Astrocyte (in vitro differentiated cells and primary cell): ENCODE results near the gene PLPP4. TPM values are rescaled to one million over a fixed set of nuclear protein-coding genes. Genes with fewer than 3 reads are reported as not detected.

Experiments
- DNase-seq: peaks from one replicate; pipeline ENCODE4 v3.0.0-alpha.2; 2010; ENCODE audit warnings: low read depth
- FAIRE-seq: peaks from 2 replicates; lab custom pipeline; 2011; peaks lifted over from hg19 to GRCh38; lab: Jason Lieb, UNC
- H2AFZ ChIP-seq: 2 replicates; pipeline ENCODE4 v1.6.0; 2012; ENCODE audit warnings: low read depth, low read length, inconsistent platforms
- H3K27ac ChIP-seq: 2 replicates; pipeline ENCODE4 v1.5.1; 2011; ENCODE audit warnings: low read depth, low read length, inconsistent platforms
- H3K27me3 ChIP-seq: 2 replicates; pipeline ENCODE4 v1.6.0; 2011; ENCODE audit warnings: low read length, inconsistent platforms; ENCODE audit not compliant: insufficient read depth
- H3K36me3 ChIP-seq: 2 replicates; pipeline ENCODE4 v1.5.1; 2011; ENCODE audit warnings: low read length, inconsistent platforms; ENCODE audit not compliant: insufficient read depth
- H3K4me1 ChIP-seq: 2 replicates; pipeline ENCODE4 v1.5.1; 2011; ENCODE audit warnings: low read length, inconsistent platforms; ENCODE audit not compliant: insufficient read depth
- H3K4me2 ChIP-seq: 2 replicates; pipeline ENCODE4 v1.6.0; 2012; ENCODE audit warnings: low read length, inconsistent platforms
- H3K4me3 ChIP-seq: 2 replicates; pipeline ENCODE4 v1.5.1; 2011; ENCODE audit warnings: low read depth, mild to moderate bottlenecking, low read length, inconsistent platforms; ENCODE audit not compliant: insufficient read depth
- H3K79me2 ChIP-seq: 2 replicates; pipeline ENCODE4 v1.6.0; 2012; ENCODE audit warnings: mild to moderate bottlenecking, low read length, inconsistent platforms; ENCODE audit not compliant: insufficient read depth
- H3K9ac ChIP-seq: 2 replicates; pipeline ENCODE4 v1.6.0; 2012; ENCODE audit warnings: mild to moderate bottlenecking, low read length, inconsistent platforms
- H3K9me3 ChIP-seq: 2 replicates; pipeline ENCODE4 v1.5.1; 2012; ENCODE audit warnings: low read depth, mild to moderate bottlenecking, low read length, inconsistent platforms; ENCODE audit not compliant: insufficient read depth
- H4K20me1 ChIP-seq: 2 replicates; pipeline ENCODE4 v1.6.0; 2012; ENCODE audit warnings: low read length, inconsistent platforms; ENCODE audit not compliant: insufficient read depth
- H3K27ac Mint-ChIP-seq: one replicate; pipeline ENCODE4 v1.8.0; 2021; ENCODE audit warnings: mild to moderate bottlenecking, mixed read lengths; ENCODE audit not compliant: unreplicated experiment
- H3K27me3 Mint-ChIP-seq: one replicate; pipeline ENCODE4 v1.8.0; 2021; ENCODE audit warnings: low read depth, mixed read lengths; ENCODE audit not compliant: unreplicated experiment
- H3K36me3 Mint-ChIP-seq: one replicate; pipeline ENCODE4 v1.8.0; 2021; ENCODE audit warnings: low read depth, mixed read lengths; ENCODE audit not compliant: unreplicated experiment
- H3K4me1 Mint-ChIP-seq: one replicate; pipeline ENCODE4 v1.8.0; 2021; ENCODE audit warnings: low read depth, mixed read lengths; ENCODE audit not compliant: unreplicated experiment
- H3K4me3 Mint-ChIP-seq: one replicate; pipeline ENCODE4 v1.8.0; 2021; ENCODE audit warnings: mild to moderate bottlenecking, moderate library complexity, mixed read lengths; ENCODE audit not compliant: unreplicated experiment
- H3K9me3 Mint-ChIP-seq: one replicate; pipeline ENCODE4 v1.8.0; 2021; ENCODE audit warnings: mild to moderate bottlenecking, mixed read lengths; ENCODE audit not compliant: unreplicated experiment
- EZH2 ChIP-seq: IDR thresholded peaks from 2 replicates; pipeline ENCODE4 v1.6.1; 2012; ENCODE audit warnings: mild to moderate bottlenecking, low read length, inconsistent platforms; ENCODE audit not compliant: insufficient read depth
- total RNA-seq: library from RNA; stranded (reverse); gene quantifications from 2 replicates; pipeline ENCODE4 v1.2.1, GENCODE V29; 2021
- TF ChIP-seq, protein P1 (sequence below): IDR thresholded peaks from 2 replicates; pipeline ENCODE4 v1.5.1; 2011; ENCODE audit warnings: low read depth, mild to moderate bottlenecking, inconsistent platforms, low read length, moderate library complexity; ENCODE audit not compliant: insufficient read depth

Gene PLPP4
- total RNA-seq, 1 donor from 2014 or later: 44.1 TPM

DNA sequence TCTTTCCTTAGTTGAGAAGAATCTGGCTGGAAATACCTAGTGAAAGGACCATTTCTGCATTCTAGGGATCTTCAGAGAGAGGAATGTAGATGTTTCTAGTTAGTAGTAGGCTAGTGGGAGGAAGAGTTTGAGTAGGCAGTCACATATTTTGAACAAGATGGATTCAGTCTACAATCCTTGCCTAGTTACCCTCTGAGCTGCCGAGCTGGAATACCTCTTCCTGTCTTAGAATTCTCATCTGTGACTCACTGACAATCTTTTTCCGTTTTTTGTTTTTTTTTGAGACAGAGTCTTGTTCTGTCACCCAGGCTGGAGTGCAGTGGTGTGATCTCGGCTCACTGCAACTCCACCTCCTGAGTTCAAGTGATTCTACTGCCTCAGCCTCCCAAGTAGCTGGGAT lies 30.7 kb upstream of the PLPP4 start:
- peak overlapping the region; percentile 71 for H3K27ac Mint-ChIP-seq
- H3K9me3 ChIP-seq: no peaks in the 10 kb centered on the region
- no peak overlapping the region for H2AFZ ChIP-seq
- H3K27me3 ChIP-seq: no peaks in the 10 kb centered on the region
- FAIRE-seq (no peak), DNase-seq (peak; percentile 84)
- H3K27ac ChIP-seq: peak overlapping the region; percentile 59
- no peak overlapping the region for H3K4me3 ChIP-seq
- peaks cover 2% of the 10 kb centered on the region for H3K9me3 Mint-ChIP-seq
- H3K4me1 ChIP-seq: peaks cover 41% of the 10 kb centered on the region
- H3K9ac ChIP-seq: peak overlapping the region; percentile 20
- H3K4me2 ChIP-seq: peak overlapping the region; percentile 36
- H4K20me1 ChIP-seq: no peaks in the 10 kb centered on the region
- H3K79me2 ChIP-seq: no peaks in the 10 kb centered on the region
- H3K27me3 Mint-ChIP-seq: peaks cover 2% of the 10 kb centered on the region
- H3K36me3 Mint-ChIP-seq: no peaks in the 10 kb centered on the region
- H3K36me3 ChIP-seq: no peaks in the 10 kb centered on the region
- no peak for TF ChIP-seq EZH2
- H3K4me3 Mint-ChIP-seq: no peak overlapping the region
- peaks cover 40% of the 10 kb centered on the region for H3K4me1 Mint-ChIP-seq

DNA sequence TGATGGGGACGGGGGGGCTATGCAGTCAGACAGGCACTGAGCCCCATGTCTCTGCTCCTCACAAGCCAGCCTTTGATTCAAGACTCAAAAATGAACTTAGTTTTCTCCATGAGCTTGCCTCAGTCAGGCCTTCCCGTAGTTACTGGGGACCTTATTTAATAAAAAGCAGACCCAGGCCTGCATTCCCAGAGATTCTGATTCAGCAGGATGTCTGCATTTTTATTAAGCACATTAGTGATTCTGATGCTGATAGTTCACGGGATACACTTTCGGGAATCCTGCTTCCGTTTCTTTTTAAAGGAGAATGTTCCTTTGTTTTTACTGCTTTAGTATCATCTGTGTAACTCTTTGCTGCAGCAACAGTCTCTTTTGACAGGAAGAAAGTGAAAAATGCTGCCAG lies 28.3 kb upstream of the PLPP4 start:
- no peaks in the 10 kb centered on the region for H3K36me3 ChIP-seq
- Mint-ChIP-seq H3K27me3 (peaks cover 18% of the 10 kb centered on the region), H3K4me1 (peaks cover 22% of the 10 kb centered on the region), H3K27ac (no peak overlapping the region), H3K36me3 (no peaks in the 10 kb centered on the region), H3K9me3 (peaks cover 4% of the 10 kb centered on the region), H3K4me3 (no peak overlapping the region)
- peaks cover 20% of the 10 kb centered on the region for H3K4me1 ChIP-seq
- no peaks in the 10 kb centered on the region for H4K20me1 ChIP-seq
- TF ChIP-seq EZH2: no peak
- TF ChIP-seq, protein P1, sequence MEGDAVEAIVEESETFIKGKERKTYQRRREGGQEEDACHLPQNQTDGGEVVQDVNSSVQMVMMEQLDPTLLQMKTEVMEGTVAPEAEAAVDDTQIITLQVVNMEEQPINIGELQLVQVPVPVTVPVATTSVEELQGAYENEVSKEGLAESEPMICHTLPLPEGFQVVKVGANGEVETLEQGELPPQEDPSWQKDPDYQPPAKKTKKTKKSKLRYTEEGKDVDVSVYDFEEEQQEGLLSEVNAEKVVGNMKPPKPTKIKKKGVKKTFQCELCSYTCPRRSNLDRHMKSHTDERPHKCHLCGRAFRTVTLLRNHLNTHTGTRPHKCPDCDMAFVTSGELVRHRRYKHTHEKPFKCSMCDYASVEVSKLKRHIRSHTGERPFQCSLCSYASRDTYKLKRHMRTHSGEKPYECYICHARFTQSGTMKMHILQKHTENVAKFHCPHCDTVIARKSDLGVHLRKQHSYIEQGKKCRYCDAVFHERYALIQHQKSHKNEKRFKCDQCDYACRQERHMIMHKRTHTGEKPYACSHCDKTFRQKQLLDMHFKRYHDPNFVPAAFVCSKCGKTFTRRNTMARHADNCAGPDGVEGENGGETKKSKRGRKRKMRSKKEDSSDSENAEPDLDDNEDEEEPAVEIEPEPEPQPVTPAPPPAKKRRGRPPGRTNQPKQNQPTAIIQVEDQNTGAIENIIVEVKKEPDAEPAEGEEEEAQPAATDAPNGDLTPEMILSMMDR: no peak
- H2AFZ ChIP-seq: peak overlapping the region; percentile 68
- H3K4me2 ChIP-seq: peak overlapping the region; percentile 54
- FAIRE-seq (no peak), DNase-seq (peak; percentile 65)
- H3K9me3 ChIP-seq: no peaks in the 10 kb centered on the region
- no peaks in the 10 kb centered on the region for H3K79me2 ChIP-seq
- peak overlapping the region; percentile 13 for H3K27ac ChIP-seq
- H3K9ac ChIP-seq: peak overlapping the region; percentile 20
- no peaks in the 10 kb centered on the region for H3K27me3 ChIP-seq
- H3K4me3 ChIP-seq: no peak overlapping the region

DNA sequence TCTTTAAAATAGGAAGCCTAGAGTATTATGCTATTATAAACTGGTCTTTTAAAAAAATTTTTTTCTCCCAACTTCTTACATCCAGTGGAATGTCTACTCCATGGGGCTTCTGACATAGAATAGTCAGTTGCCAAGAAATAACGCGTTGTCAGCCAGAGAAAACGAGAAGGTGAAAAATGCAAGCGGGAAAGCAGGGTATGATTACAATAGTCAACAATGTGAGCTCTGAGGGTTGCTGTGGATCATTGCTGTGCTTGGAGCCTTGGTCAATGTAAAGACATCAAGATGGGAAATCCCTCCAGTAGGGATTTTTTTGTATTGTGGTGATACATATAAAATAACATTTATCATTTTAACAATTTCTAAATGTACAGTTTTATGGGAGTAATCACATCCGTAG lies 27.6 kb upstream of the PLPP4 start:
- Histone ChIP-seq H2AFZ (no peak overlapping the region), H3K9me3 (no peaks in the 10 kb centered on the region), H3K27me3 (no peaks in the 10 kb centered on the region), H3K9ac (no peak overlapping the region), H3K79me2 (no peaks in the 10 kb centered on the region), H3K4me1 (peaks cover 15% of the 10 kb centered on the region), H3K36me3 (no peaks in the 10 kb centered on the region), H4K20me1 (no peaks in the 10 kb centered on the region), H3K4me2 (no peak overlapping the region), H3K4me3 (no peak overlapping the region), H3K27ac (no peak overlapping the region)
- H3K36me3 Mint-ChIP-seq: no peaks in the 10 kb centered on the region
- peaks cover 4% of the 10 kb centered on the region for H3K9me3 Mint-ChIP-seq
- no peak overlapping the region for H3K4me3 Mint-ChIP-seq
- TF ChIP-seq EZH2: no peak
- TF ChIP-seq, protein P1: no peak
- H3K4me1 Mint-ChIP-seq: peaks cover 16% of the 10 kb centered on the region
- H3K27ac Mint-ChIP-seq: no peak overlapping the region
- peaks cover 19% of the 10 kb centered on the region for H3K27me3 Mint-ChIP-seq
- FAIRE-seq (no peak), DNase-seq (peak; percentile 89)
